HFF-Myc (cell line): ENCODE data around the gene GALNT9.

Experiments used
- DNase-seq: peaks from one replicate; pipeline ENCODE4 v3.0.0-alpha.2; 2011; ENCODE audit warnings: low read depth; ENCODE audit errors: extremely low read depth
- H3K4me3 ChIP-seq: replicated peaks from 2 replicates; pipeline ENCODE4 v1.5.1; 2011; ENCODE audit warnings: low read depth, mild to moderate bottlenecking, control low read depth, low read length
- CTCF ChIP-seq: IDR thresholded peaks from 2 replicates; pipeline ENCODE4 v1.5.1; 2012; ENCODE audit warnings: mild to moderate bottlenecking, low read depth, low read length, control low read depth; ENCODE audit errors: missing control alignments

GALNT9 gene

GRCh38 chr12:132352896-132353800 lies 23.8 kb upstream of the GALNT9 start:
- DNase-seq, result no peak
- no peak overlapping the region for H3K4me3 ChIP-seq
- TF ChIP-seq CTCF, result no peak

- TF ChIP-seq CTCF, result no peak
- no peak overlapping the region for H3K4me3 ChIP-seq
Measured at GRCh38 chr12:132351751-132352495, 22.5 kb upstream of the GALNT9 start.

GRCh38 chr12:132349501-132350131 lies 20.2 kb upstream of the GALNT9 start:
- DNase-seq, result no peak
- TF ChIP-seq CTCF, result no peak
- no peak overlapping the region for H3K4me3 ChIP-seq

More at GRCh38 chr12:132351751-132352495, 22.5 kb upstream of the GALNT9 start:
- DNase-seq, result no peak

GRCh38 chr12:132348176-132348575 lies 18.8 kb upstream of the GALNT9 start:
- TF ChIP-seq CTCF, result no peak
- no peak overlapping the region for H3K4me3 ChIP-seq
- DNase-seq, result no peak

- H3K4me3 ChIP-seq, result no peak overlapping the region
- DNase-seq, result no peak
- TF ChIP-seq CTCF, result no peak
Measured at GRCh38 chr12:132347176-132347855, 17.9 kb upstream of the GALNT9 start.

- no peak for DNase-seq
- no peak overlapping the region for H3K4me3 ChIP-seq
- no peak for TF ChIP-seq CTCF
Measured at GRCh38 chr12:132346471-132347175, 17.2 kb upstream of the GALNT9 start.
